Measurements from ENCODE around the gene HOXB8.

- TF ChIP-seq, protein P1, sequence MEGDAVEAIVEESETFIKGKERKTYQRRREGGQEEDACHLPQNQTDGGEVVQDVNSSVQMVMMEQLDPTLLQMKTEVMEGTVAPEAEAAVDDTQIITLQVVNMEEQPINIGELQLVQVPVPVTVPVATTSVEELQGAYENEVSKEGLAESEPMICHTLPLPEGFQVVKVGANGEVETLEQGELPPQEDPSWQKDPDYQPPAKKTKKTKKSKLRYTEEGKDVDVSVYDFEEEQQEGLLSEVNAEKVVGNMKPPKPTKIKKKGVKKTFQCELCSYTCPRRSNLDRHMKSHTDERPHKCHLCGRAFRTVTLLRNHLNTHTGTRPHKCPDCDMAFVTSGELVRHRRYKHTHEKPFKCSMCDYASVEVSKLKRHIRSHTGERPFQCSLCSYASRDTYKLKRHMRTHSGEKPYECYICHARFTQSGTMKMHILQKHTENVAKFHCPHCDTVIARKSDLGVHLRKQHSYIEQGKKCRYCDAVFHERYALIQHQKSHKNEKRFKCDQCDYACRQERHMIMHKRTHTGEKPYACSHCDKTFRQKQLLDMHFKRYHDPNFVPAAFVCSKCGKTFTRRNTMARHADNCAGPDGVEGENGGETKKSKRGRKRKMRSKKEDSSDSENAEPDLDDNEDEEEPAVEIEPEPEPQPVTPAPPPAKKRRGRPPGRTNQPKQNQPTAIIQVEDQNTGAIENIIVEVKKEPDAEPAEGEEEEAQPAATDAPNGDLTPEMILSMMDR (conservative IDR thresholded peaks at IDR 0.05) = no peak
- TF ChIP-seq EZH2 (IDR thresholded peaks at IDR 0.05; ENCODE audit: low read depth) = no peak
Measured at GRCh38 chr17:48613862-48614694, 1.0 kb downstream of the HOXB8 start.
